HPDE6-E6E7 (cell line): ENCODE data around the gene GLYR1.

Experiments
- DNase-seq: peaks from one replicate; pipeline ENCODE4 v3.0.0; 2011; ENCODE audit warnings: missing footprints; ENCODE audit errors: extremely low spot score

GLYR1 gene

DNA sequence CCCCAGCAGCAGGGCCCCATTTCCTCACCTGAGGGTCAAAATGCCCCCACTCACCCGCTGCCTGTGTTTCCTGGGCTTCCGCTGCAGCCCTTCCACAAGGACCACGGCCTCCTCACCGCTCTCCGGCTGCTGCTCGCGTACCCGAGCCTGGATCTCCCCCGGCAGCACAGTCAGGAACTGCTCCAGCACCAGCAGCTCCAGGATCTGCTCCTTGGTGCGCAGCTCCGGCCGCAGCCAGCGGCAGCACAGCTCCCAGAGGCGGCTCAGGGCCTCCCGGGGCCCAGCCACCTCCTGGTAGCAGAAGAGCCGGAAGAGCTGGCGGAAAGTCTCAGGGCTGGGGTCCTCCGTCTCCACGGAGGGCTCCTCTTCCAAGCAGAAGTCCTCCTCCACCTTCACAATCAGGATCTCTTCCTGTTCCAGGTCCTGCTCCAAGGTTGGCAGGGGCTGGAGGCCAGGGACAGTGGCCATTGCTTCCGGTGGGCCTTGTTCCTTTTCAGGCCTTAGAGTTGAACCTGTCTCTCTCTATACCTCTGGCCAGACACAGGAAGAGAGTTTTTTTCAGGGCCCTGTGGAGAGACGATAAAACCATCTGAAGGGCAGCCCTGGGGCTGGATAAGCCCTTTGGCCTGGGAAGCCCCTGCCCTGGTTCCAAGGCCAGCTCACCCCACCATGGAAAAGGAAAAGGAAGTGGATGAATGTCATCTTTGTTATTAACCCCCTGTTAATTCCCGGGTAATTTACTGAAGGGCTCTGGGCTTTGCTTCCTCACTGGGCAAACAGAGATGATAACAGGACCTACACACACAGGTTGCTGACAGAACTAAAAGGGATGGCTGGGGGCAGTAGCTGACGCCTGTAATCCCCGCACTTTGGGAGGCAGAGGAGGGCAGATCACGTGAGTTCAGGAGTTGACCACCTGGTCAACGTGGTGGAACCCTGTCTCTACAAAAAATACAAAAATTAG is 81.3 kb downstream of the GLYR1 start:
- DNase-seq = no peak

DNA sequence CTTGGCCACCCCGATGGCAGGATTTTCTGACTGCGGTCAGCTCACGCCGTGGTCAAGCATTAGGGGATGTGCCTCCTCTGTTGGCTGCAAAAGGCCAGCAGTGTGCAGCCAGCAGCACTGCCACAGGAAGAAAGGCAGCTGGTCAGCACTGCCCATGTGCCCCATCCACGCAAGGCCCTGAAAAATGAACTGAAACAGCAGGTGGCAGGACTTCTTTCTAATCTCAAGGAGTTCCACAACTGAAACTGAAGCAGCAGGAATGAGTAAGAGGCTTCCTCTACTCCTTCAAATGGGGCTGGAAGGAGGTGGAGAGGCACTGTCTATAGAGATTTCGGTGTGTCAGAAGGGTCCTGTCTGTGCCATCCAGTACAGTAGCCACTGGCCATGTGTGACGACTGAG is 83.3 kb downstream of the GLYR1 start:
- DNase-seq = no peak

DNA sequence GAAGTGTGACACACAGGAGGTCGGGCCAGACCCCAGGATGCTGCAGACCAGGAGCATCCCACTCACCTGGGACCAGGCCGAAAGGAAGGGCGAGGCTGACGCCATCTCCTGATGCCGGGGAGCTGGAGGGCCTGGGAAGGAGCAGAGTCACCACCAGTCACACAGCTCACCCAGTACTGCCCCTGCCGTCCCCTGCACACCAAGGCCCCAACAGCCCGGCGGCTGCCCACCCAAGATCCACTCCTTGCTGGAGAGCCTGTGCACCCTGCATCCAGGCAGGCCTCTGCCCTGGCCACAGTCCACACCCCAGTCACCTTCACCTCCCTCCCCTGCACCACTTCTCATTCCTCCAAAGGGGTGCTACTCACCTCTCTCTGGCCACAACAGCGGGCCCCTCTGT is 84.9 kb downstream of the GLYR1 start:
- no peak for DNase-seq

GRCh38 chr16:4760221-4760910 is 86.7 kb downstream of the GLYR1 start:
- DNase-seq = no peak

DNA sequence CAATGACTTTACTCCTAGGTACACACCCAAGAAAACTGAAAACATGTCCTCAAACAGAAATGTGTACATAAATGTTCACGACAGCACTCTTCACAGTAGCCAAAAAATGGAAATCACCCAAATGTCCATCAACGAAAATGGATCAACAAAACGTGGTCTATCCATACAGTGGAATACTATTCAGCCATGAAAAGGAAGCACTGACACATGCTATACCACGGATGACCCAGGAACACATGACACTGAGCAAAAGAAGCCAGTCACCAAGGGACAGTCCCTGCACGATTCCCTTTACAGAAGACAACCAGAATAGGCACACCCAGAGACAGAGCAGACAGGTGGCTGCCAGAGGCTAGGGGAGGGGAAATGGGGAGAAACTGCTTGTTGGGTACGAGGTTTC is 91.4 kb downstream of the GLYR1 start:
- DNase-seq = no peak

DNA sequence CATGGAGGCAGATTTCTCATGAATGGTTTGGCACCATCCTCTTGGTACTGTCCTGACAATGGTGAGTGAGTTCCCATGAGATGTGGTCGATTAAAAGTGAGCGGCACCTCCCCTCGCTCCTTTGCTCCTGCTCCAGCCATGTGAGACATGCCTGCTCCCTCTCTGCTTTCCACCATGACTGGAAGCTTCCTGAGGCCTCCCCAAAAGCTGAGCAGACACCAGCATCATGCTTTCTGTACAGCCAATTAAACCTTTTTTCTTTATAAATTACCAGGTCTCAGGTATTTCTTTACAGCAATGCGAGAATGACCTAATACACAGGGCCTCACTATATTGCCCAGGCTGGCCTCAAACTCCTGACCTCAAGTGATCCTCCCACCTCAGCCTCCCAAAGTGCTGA is 92.2 kb downstream of the GLYR1 start:
- DNase-seq = no peak

GRCh38 chr16:4753227-4753626 is 93.9 kb downstream of the GLYR1 start:
- DNase-seq = no peak
